PC-9 (cell line): ENCODE data around the gene COPA. TPM values are rescaled to one million over a fixed set of nuclear protein-coding genes. Genes with fewer than 3 reads are reported as not detected.

Source experiments
- BruUV-seq: library from RNA; stranded (reverse); fragments of 400-500 nt; replicated peaks from 2 replicates; lab custom pipeline; 2021; lab: Mats Ljungman, UMichigan
- CTCF ChIA-PET: fragments of 300-600 bp; sonication (Branson Sonifier 250); formaldehyde crosslinking; loops from one replicate; lab custom pipeline; 2022; ENCODE audit warnings: antibody characterized with exemption; lab: Charles Lee
- POLR2A ChIA-PET: fragments of 300-600 bp; sonication (Branson Sonifier 250); formaldehyde crosslinking; loops from one replicate; lab custom pipeline; 2022; ENCODE audit warnings: antibody characterized with exemption; ENCODE audit not compliant: unreplicated experiment; lab: Charles Lee
- DNase-seq, 2 experiments: peaks; one replicate each; pipeline versions ENCODE4 v3.0.0 to v3.0.0-alpha.2; 2015 to 2022; ENCODE audit warnings: mixed read lengths in 1 of 2
- H2AFZ ChIP-seq: fragments of 200-600 bp; sonication (generic); 2 replicates; pipeline ENCODE4 v1.8.1; 2017; ENCODE audit warnings: antibody characterized with exemption
- H3F3A ChIP-seq: fragments of 200-600 bp; sonication (generic); 2 replicates; pipeline ENCODE4 v1.8.1; 2017; ENCODE audit warnings: antibody characterized with exemption, mild to moderate bottlenecking, low read depth; ENCODE audit not compliant: insufficient read depth
- H3K27ac ChIP-seq: fragments of 200-600 bp; sonication (generic); 2 replicates; pipeline ENCODE4 v1.6.1; 2016; ENCODE audit warnings: mixed run types
- H3K27me3 ChIP-seq: fragments of 200-600 bp; sonication (generic); 2 replicates; pipeline ENCODE4 v1.6.1; 2016; ENCODE audit warnings: low read depth, mixed run types; ENCODE audit not compliant: insufficient read depth
- H3K36me3 ChIP-seq: fragments of 200-600 bp; sonication (generic); 2 replicates; pipeline ENCODE4 v1.6.1; 2016; ENCODE audit warnings: low read depth, mixed run types
- H3K4me1 ChIP-seq: fragments of 200-600 bp; sonication (generic); replicated peaks from 2 replicates; pipeline ENCODE4 v1.6.1; 2016; ENCODE audit warnings: mixed run types; ENCODE audit not compliant: insufficient read depth
- H3K4me2 ChIP-seq: fragments of 200-600 bp; sonication (generic); 2 replicates; pipeline ENCODE4 v1.6.1; 2017; ENCODE audit warnings: mixed run types
- H3K4me3 ChIP-seq: fragments of 200-600 bp; sonication (generic); 2 replicates; pipeline ENCODE4 v1.6.1; 2016; ENCODE audit warnings: mixed run types
- H3K79me2 ChIP-seq: fragments of 200-600 bp; sonication (generic); 2 replicates; pipeline ENCODE4 v1.6.1; 2017; ENCODE audit warnings: low read depth, mixed run types
- H3K9me2 ChIP-seq: fragments of 200-600 bp; sonication (generic); 2 replicates; pipeline ENCODE4 v1.8.1; 2017; ENCODE audit warnings: mild to moderate bottlenecking; ENCODE audit not compliant: insufficient read depth
- H3K9me3 ChIP-seq: fragments of 200-600 bp; sonication (generic); 2 replicates; pipeline ENCODE4 v1.8.1; 2016; ENCODE audit warnings: low read depth; ENCODE audit not compliant: insufficient read depth
- H4K20me1 ChIP-seq: fragments of 200-600 bp; sonication (generic); 2 replicates; pipeline ENCODE4 v1.8.1; 2017; ENCODE audit not compliant: insufficient read depth
- EZH2 ChIP-seq: fragments of 200-600 bp; sonication (generic); IDR thresholded peaks from 2 replicates; pipeline ENCODE4 v1.8.0; 2017; ENCODE audit warnings: antibody characterized with exemption, low read depth
- intact Hi-C: fragments of 100-400 bp; cut with micrococcal nuclease; formaldehyde crosslinking; loops from one replicate; pipeline ENCODE4 v1.10.0; 2022; ENCODE audit not compliant: unreplicated experiment
- total RNA-seq: library from RNA; stranded (reverse); gene quantifications from 2 replicates; pipeline ENCODE4 v1.2.3, GENCODE V29; 2021
- TF ChIP-seq, protein P1 (sequence below): fragments of 200-600 bp; sonication (generic); conservative IDR thresholded peaks from 2 replicates; pipeline ENCODE4 v1.6.1; 2017; ENCODE audit warnings: mixed run types, antibody characterized with exemption, mild to moderate bottlenecking, moderate library complexity

Gene COPA
- total RNA-seq, 1 experiment from 2014 or later: 147 TPM

DNA sequence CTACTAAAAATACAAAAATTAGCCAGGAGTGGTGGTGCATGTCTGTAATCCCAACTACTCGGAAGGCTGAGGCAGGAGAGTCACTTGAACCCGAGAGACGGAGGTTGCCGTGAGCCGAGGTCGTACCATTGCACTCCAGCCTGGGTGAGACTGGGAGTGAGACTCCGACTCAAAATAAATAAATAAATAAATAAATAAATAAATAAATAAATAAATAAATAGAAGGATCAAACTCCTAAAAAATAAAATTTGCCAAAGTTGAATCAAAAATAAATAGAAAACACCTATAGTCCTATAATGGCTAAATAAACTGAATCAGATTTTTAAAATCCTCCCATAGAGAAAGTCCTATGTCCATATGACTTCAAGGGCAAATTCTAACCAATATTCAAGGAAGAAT lies 42.9 kb downstream of the COPA start:
- DNase-seq: no peak
- Histone ChIP-seq H4K20me1 (no peaks in the 10 kb centered on the region), H3K79me2 (no peaks in the 10 kb centered on the region), H3F3A (no peaks in the 10 kb centered on the region; the same call in none of the 2 replicates), H2AFZ (no peak overlapping the region), H3K27me3 (no peaks in the 10 kb centered on the region), H3K27ac (no peak overlapping the region), H3K9me3 (no peaks in the 10 kb centered on the region), H3K4me2 (no peak overlapping the region), H3K9me2 (no peaks in the 10 kb centered on the region), H3K4me3 (no peak overlapping the region), H3K4me1 (no peaks in the 10 kb centered on the region), H3K36me3 (peaks cover 65% of the 10 kb centered on the region)
- POLR2A ChIA-PET: no interaction called here
- TF ChIP-seq, protein P1, sequence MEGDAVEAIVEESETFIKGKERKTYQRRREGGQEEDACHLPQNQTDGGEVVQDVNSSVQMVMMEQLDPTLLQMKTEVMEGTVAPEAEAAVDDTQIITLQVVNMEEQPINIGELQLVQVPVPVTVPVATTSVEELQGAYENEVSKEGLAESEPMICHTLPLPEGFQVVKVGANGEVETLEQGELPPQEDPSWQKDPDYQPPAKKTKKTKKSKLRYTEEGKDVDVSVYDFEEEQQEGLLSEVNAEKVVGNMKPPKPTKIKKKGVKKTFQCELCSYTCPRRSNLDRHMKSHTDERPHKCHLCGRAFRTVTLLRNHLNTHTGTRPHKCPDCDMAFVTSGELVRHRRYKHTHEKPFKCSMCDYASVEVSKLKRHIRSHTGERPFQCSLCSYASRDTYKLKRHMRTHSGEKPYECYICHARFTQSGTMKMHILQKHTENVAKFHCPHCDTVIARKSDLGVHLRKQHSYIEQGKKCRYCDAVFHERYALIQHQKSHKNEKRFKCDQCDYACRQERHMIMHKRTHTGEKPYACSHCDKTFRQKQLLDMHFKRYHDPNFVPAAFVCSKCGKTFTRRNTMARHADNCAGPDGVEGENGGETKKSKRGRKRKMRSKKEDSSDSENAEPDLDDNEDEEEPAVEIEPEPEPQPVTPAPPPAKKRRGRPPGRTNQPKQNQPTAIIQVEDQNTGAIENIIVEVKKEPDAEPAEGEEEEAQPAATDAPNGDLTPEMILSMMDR: no peak
- TF ChIP-seq EZH2: no peak
- intact Hi-C loops: no loop called here
- BruUV-seq: no TSS peak
- CTCF ChIA-PET: no interaction called here

DNA sequence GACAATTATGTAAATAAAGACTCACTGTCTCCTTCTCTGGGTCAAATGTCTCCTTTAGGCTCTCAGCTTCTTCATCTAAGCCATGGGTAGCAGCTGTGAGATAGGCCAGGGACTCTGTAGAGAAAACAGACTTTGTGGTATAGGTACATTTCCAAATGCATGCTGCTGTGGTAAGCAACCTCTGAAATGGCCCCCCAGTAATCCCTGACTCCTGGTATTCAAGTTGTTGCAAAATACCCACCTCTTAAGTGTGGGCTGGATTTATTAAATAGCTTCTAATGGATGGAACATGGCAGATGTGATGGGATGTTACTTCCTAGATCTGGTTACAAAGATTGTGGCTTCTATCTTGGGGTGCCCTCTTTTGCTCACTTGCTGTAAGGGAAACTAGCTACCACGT lies 47.0 kb downstream of the COPA start:
- no peak overlapping the region for H3K4me3 ChIP-seq
- ChIA-PET POLR2A (no interaction called here), CTCF (no interaction called here)
- H2AFZ ChIP-seq: no peak overlapping the region
- H4K20me1 ChIP-seq: peaks cover 6% of the 10 kb centered on the region; the same call in 1 of the 2 replicates
- no peak for DNase-seq
- H3K4me1 ChIP-seq: no peaks in the 10 kb centered on the region
- H3F3A ChIP-seq: peaks cover 11% of the 10 kb centered on the region
- H3K27ac ChIP-seq: no peak overlapping the region
- no peaks in the 10 kb centered on the region for H3K9me3 ChIP-seq
- BruUV-seq: no TSS peak
- intact Hi-C loops: no loop called here
- H3K27me3 ChIP-seq: no peaks in the 10 kb centered on the region
- H3K9me2 ChIP-seq: no peaks in the 10 kb centered on the region
- no peak for TF ChIP-seq EZH2
- TF ChIP-seq, protein P1: no peak
- H3K36me3 ChIP-seq: peaks cover 48% of the 10 kb centered on the region
- H3K79me2 ChIP-seq: no peaks in the 10 kb centered on the region
- no peak overlapping the region for H3K4me2 ChIP-seq

DNA sequence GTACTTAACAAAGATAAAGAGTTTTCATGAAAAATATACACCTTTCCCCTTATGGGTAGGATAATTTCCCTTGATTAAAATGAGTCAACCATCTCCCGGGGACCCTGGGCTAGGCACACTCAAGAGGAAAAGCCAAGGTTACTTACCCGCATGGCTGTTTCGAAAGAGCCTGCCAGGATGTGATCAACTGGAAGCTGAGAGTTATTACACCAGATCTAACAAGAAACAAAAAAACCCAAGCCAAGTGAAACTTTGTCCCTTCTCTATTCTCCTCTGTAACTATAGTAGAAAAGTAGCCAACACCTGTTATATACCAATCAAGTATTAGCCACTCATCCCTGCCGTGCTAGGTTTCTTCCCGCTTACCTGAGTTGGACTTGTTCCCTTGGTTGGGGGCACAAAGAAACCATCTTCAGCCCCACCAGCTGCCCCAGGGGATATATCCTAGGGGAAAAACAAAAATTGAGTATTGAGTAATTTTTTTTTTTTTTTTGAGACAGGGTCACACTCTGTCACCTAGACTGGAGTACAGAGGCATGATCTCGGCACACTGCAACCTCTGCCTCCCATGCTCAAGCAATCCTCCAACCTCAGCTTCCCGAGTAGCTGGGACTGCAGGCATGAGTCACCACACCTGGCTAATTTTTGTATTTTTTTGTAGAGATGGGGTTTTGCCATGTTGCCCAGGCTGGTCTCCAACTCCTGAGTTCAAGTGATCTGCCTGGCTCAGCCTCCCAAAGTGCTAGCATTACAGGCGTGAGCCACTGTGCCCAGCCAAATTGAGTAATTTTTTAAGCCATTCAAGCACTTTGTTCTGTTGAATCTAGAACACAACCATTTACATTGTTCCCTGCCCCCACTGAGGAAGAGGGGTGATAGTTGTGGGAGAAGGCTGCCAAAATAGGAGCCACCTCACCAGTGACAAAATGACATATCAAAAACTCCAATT lies 49.8 kb downstream of the COPA start:
- ChIA-PET CTCF (interaction anchor here (0.6 to 2.8 kb wide), 2 partner anchors 80 to 100 kb away, joined by 4 to 24 read pairs; no protein-coding TSS in a partner anchor), POLR2A (interaction anchor here (0.7 kb wide), 1 partner anchor 263 kb away, joined by 4 read pairs; no protein-coding TSS in a partner anchor)
- no TSS peak for BruUV-seq
- no peaks in the 10 kb centered on the region for H3K9me2 ChIP-seq
- peaks cover 11% of the 10 kb centered on the region for H3F3A ChIP-seq
- peaks cover 44% of the 10 kb centered on the region for H3K36me3 ChIP-seq
- no peak overlapping the region for H3K27ac ChIP-seq
- H3K4me1 ChIP-seq: no peaks in the 10 kb centered on the region
- peaks cover 9% of the 10 kb centered on the region; the same call in 1 of the 2 replicates for H4K20me1 ChIP-seq
- H3K27me3 ChIP-seq: no peaks in the 10 kb centered on the region
- TF ChIP-seq EZH2: no peak
- TF ChIP-seq, protein P1: no peak
- no peak overlapping the region for H3K4me3 ChIP-seq
- H3K79me2 ChIP-seq: no peaks in the 10 kb centered on the region
- no peak overlapping the region for H2AFZ ChIP-seq
- no peaks in the 10 kb centered on the region for H3K9me3 ChIP-seq
- intact Hi-C loops: no loop called here
- H3K4me2 ChIP-seq: no peak overlapping the region
- no peak for DNase-seq
